Central memory CD8-positive, alpha-beta T cell (primary cell): ENCODE data around the gene GTF3C2.
"Not testable (repeated sequence)": the region's sequence is repeated elsewhere in the genome, so short reads cannot be mapped to it uniquely, and the experiment has no call there.

ENCODE experiments used
- ATAC-seq: fragments of 150-1000 bp; cut with Tn5 transposase; replicated peaks from 2 replicates; pipeline ENCODE4 v1.10.0; 2022; ENCODE audit warnings: mild to moderate bottlenecking, moderate FRiP score, moderate number of reproducible peaks; ENCODE audit not compliant: poor library complexity, severe bottlenecking; ENCODE audit errors: extremely low read depth
- DNase-seq, 2 donors: peaks; one replicate each; pipeline ENCODE4 v3.0.0; 2021; ENCODE audit warnings: low spot score in 2 of 2
- H3K27ac Mint-ChIP-seq: one replicate; pipeline ENCODE4 v1.8.0; 2022; ENCODE audit warnings: low read depth, mild to moderate bottlenecking, moderate library complexity, mixed read lengths
- H3K27me3 Mint-ChIP-seq: one replicate; pipeline ENCODE4 v1.8.0; 2022; ENCODE audit warnings: mixed read lengths
- H3K36me3 Mint-ChIP-seq: one replicate; pipeline ENCODE4 v1.8.0; 2022; ENCODE audit warnings: mild to moderate bottlenecking, moderate library complexity, mixed read lengths; ENCODE audit not compliant: insufficient read depth
- H3K4me1 Mint-ChIP-seq: one replicate; pipeline ENCODE4 v1.8.0; 2022; ENCODE audit warnings: mixed read lengths
- H3K4me3 Mint-ChIP-seq: one replicate; pipeline ENCODE4 v1.8.0; 2022; ENCODE audit warnings: mild to moderate bottlenecking, moderate library complexity, mixed read lengths
- H3K9me3 Mint-ChIP-seq: one replicate; pipeline ENCODE4 v1.8.0; 2022; ENCODE audit warnings: mixed read lengths

The GTF3C2 gene

GRCh38 chr2:27307545-27308358 lies 48.8 kb downstream of the GTF3C2 start:
- H3K36me3 Mint-ChIP-seq = peaks cover 10% of the 10 kb centered on the region
- no peak overlapping the region for H3K27ac Mint-ChIP-seq
- ATAC-seq (no peak), DNase-seq (no peak)
- H3K27me3 Mint-ChIP-seq = peaks cover 29% of the 10 kb centered on the region
- peak overlapping the region; percentile 53 for H3K4me3 Mint-ChIP-seq
- no peaks in the 10 kb centered on the region for H3K4me1 Mint-ChIP-seq
- H3K9me3 Mint-ChIP-seq = no peaks in the 10 kb centered on the region

GRCh38 chr2:27307287-27307544 lies 49.3 kb downstream of the GTF3C2 start:
- Mint-ChIP-seq H3K9me3 (no peaks in the 10 kb centered on the region), H3K4me3 (peak overlapping the region; percentile 53), H3K4me1 (no peaks in the 10 kb centered on the region), H3K36me3 (peaks cover 7% of the 10 kb centered on the region), H3K27ac (no peak overlapping the region), H3K27me3 (peaks cover 29% of the 10 kb centered on the region)
- no peak for DNase-seq
- no peak for ATAC-seq

GRCh38 chr2:27306573-27307286 lies 49.8 kb downstream of the GTF3C2 start:
- Mint-ChIP-seq H3K9me3 (no peaks in the 10 kb centered on the region), H3K4me1 (no peaks in the 10 kb centered on the region), H3K27ac (no peak overlapping the region), H3K4me3 (peak overlapping the region; percentile 53), H3K27me3 (peaks cover 29% of the 10 kb centered on the region), H3K36me3 (peaks cover 6% of the 10 kb centered on the region)
- no peak for DNase-seq
- peak; percentile 48 for ATAC-seq

- no peaks in the 10 kb centered on the region for H3K4me1 Mint-ChIP-seq
- no peak overlapping the region for H3K27ac Mint-ChIP-seq
- H3K9me3 Mint-ChIP-seq = no peaks in the 10 kb centered on the region
- DNase-seq (no peak), ATAC-seq (no peak)
- peaks cover 4% of the 10 kb centered on the region for H3K36me3 Mint-ChIP-seq
- peak overlapping the region; percentile 53 for H3K4me3 Mint-ChIP-seq
- peaks cover 29% of the 10 kb centered on the region for H3K27me3 Mint-ChIP-seq
Observed at GRCh38 chr2:27306136-27306535, 50.4 kb downstream of the GTF3C2 start.

GRCh38 chr2:27305516-27305915 lies 51.0 kb downstream of the GTF3C2 start:
- H3K27me3 Mint-ChIP-seq = peaks cover 29% of the 10 kb centered on the region
- no peaks in the 10 kb centered on the region for H3K4me1 Mint-ChIP-seq
- H3K9me3 Mint-ChIP-seq = no peaks in the 10 kb centered on the region
- H3K27ac Mint-ChIP-seq = no peak overlapping the region
- peaks cover 4% of the 10 kb centered on the region for H3K36me3 Mint-ChIP-seq
- peak overlapping the region; percentile 41 for H3K4me3 Mint-ChIP-seq
- DNase-seq (no peak), ATAC-seq (no peak)

GRCh38 chr2:27304488-27305240 lies 51.9 kb downstream of the GTF3C2 start:
- DNase-seq (no peak), ATAC-seq (no peak)
- H3K9me3 Mint-ChIP-seq = no peaks in the 10 kb centered on the region
- H3K27ac Mint-ChIP-seq = no peak overlapping the region
- no peak overlapping the region for H3K4me3 Mint-ChIP-seq
- peaks cover 32% of the 10 kb centered on the region for H3K27me3 Mint-ChIP-seq
- H3K4me1 Mint-ChIP-seq = no peaks in the 10 kb centered on the region
- H3K36me3 Mint-ChIP-seq = peaks cover 6% of the 10 kb centered on the region

- DNase-seq (peak in 1 of 2 donors; percentile 21), ATAC-seq (peak; percentile 49)
- no peaks in the 10 kb centered on the region for H3K4me1 Mint-ChIP-seq
- no peaks in the 10 kb centered on the region for H3K9me3 Mint-ChIP-seq
- peaks cover 45% of the 10 kb centered on the region for H3K27me3 Mint-ChIP-seq
- no peak overlapping the region for H3K27ac Mint-ChIP-seq
- peaks cover 4% of the 10 kb centered on the region for H3K36me3 Mint-ChIP-seq
- peak overlapping the region; percentile 65 for H3K4me3 Mint-ChIP-seq
Observed at GRCh38 chr2:27303093-27304025, 53.2 kb downstream of the GTF3C2 start.

GRCh38 chr2:27300606-27301005 lies 56.0 kb downstream of the GTF3C2 start:
- H3K4me3 Mint-ChIP-seq, ATAC-seq, DNase-seq, H3K36me3 Mint-ChIP-seq, H3K4me1 Mint-ChIP-seq, H3K9me3 Mint-ChIP-seq, H3K27ac Mint-ChIP-seq: not testable (repeated sequence)
- H3K27me3 Mint-ChIP-seq = peaks cover 49% of the 10 kb centered on the region

GRCh38 chr2:27298391-27299080 lies 58.0 kb downstream of the GTF3C2 start:
- Mint-ChIP-seq H3K4me1 (no peaks in the 10 kb centered on the region), H3K27ac (no peak overlapping the region), H3K4me3 (no peak overlapping the region), H3K9me3 (no peaks in the 10 kb centered on the region), H3K36me3 (peaks cover 2% of the 10 kb centered on the region), H3K27me3 (peaks cover 44% of the 10 kb centered on the region)
- DNase-seq (no peak), ATAC-seq (no peak)

- DNase-seq (no peak), ATAC-seq (no peak)
- H3K9me3 Mint-ChIP-seq = no peaks in the 10 kb centered on the region
- peaks cover 2% of the 10 kb centered on the region for H3K36me3 Mint-ChIP-seq
- no peak overlapping the region for H3K27ac Mint-ChIP-seq
- H3K27me3 Mint-ChIP-seq = peaks cover 58% of the 10 kb centered on the region
- no peaks in the 10 kb centered on the region for H3K4me1 Mint-ChIP-seq
- H3K4me3 Mint-ChIP-seq = no peak overlapping the region
Observed at GRCh38 chr2:27297195-27297594, 59.4 kb downstream of the GTF3C2 start.

- no peaks in the 10 kb centered on the region for H3K4me1 Mint-ChIP-seq
- H3K4me3 Mint-ChIP-seq = no peak overlapping the region
- DNase-seq (no peak), ATAC-seq (no peak)
- H3K27ac Mint-ChIP-seq = no peak overlapping the region
- peaks cover 2% of the 10 kb centered on the region for H3K36me3 Mint-ChIP-seq
- H3K27me3 Mint-ChIP-seq = peaks cover 65% of the 10 kb centered on the region
- no peaks in the 10 kb centered on the region for H3K9me3 Mint-ChIP-seq
Observed at GRCh38 chr2:27296481-27296880, 60.1 kb downstream of the GTF3C2 start.
